H9 (cell line): ENCODE measurements around the gene C22orf23. TPM values are rescaled to one million over a fixed set of nuclear protein-coding genes. Genes with fewer than 3 reads are reported as not detected.
A peak's percentile ranks its signal among the peaks of the same experiment; 100 is the strongest.

ENCODE experiments used
- DNase-seq: peaks from one replicate; pipeline ENCODE4 v3.0.0-alpha.2; 2017
- H2AFZ ChIP-seq: one replicate; pipeline ENCODE4 v1.6.1; 2013; ENCODE audit warnings: mild to moderate bottlenecking, low read length, control low read depth, moderate library complexity
- H2AK5ac ChIP-seq: 2 replicates; pipeline ENCODE4 v1.6.1; 2013; ENCODE audit warnings: low read length, control low read depth, mixed read lengths; ENCODE audit not compliant: insufficient read length
- H2BK120ac ChIP-seq: one replicate; pipeline ENCODE4 v1.6.1; 2013; ENCODE audit warnings: low read depth, mild to moderate bottlenecking, low read length, control low read depth, inconsistent platforms; ENCODE audit not compliant: poor library complexity, severe bottlenecking
- H2BK12ac ChIP-seq: 2 replicates; pipeline ENCODE4 v1.6.1; 2013; ENCODE audit warnings: low read length, control low read depth, mixed read lengths, low read depth; ENCODE audit not compliant: insufficient read length
- H2BK15ac ChIP-seq: 2 replicates; pipeline ENCODE4 v1.6.1; 2013; ENCODE audit warnings: low read depth, low read length, control low read depth
- H2BK20ac ChIP-seq: one replicate; pipeline ENCODE4 v1.6.1; 2013; ENCODE audit warnings: low read depth, mild to moderate bottlenecking, low read length, control low read depth, inconsistent platforms; ENCODE audit not compliant: poor library complexity, severe bottlenecking
- H2BK5ac ChIP-seq: 2 replicates; pipeline ENCODE4 v1.6.1; 2013; ENCODE audit warnings: low read length, control low read depth, mixed read lengths; ENCODE audit not compliant: insufficient read length
- H3K14ac ChIP-seq: 2 replicates; pipeline ENCODE4 v1.6.1; 2013; ENCODE audit warnings: low read length, control low read depth; ENCODE audit not compliant: insufficient read depth
- H3K18ac ChIP-seq: 2 replicates; pipeline ENCODE4 v1.6.1; 2013; ENCODE audit warnings: low read depth, mild to moderate bottlenecking, mixed read lengths, low read length, control low read depth; ENCODE audit not compliant: insufficient read length
- H3K23ac ChIP-seq: 2 replicates; pipeline ENCODE4 v1.6.1; 2013; ENCODE audit warnings: low read length, control low read depth, mixed read lengths, low read depth; ENCODE audit not compliant: insufficient read length
- H3K23me2 ChIP-seq: 2 replicates; pipeline ENCODE4 v1.6.1; 2013; ENCODE audit warnings: low read depth, mild to moderate bottlenecking, mixed read lengths, low read length, control low read depth; ENCODE audit not compliant: insufficient read length, poor library complexity, severe bottlenecking
- H3K27ac ChIP-seq: 2 replicates; pipeline ENCODE4 v1.5.1; 2013; ENCODE audit warnings: low read length, control low read depth, mixed read lengths, low read depth; ENCODE audit not compliant: insufficient read length
- H3K27me3 ChIP-seq: 2 replicates; pipeline ENCODE4 v1.6.1; 2013; ENCODE audit warnings: low read length, control low read depth, inconsistent platforms; ENCODE audit not compliant: insufficient read depth
- H3K4ac ChIP-seq: 2 replicates; pipeline ENCODE4 v1.6.1; 2013; ENCODE audit warnings: low read depth, mild to moderate bottlenecking, control low read depth, inconsistent platforms, low read length, moderate library complexity
- H3K4me1 ChIP-seq: 2 replicates; pipeline ENCODE4 v1.6.1; 2013; ENCODE audit warnings: low read length, control low read depth, inconsistent platforms; ENCODE audit not compliant: insufficient read depth
- H3K4me2 ChIP-seq: 2 replicates; pipeline ENCODE4 v1.6.1; 2013; ENCODE audit warnings: low read length, control low read depth, mixed read lengths; ENCODE audit not compliant: insufficient read length, insufficient read depth
- H3K56ac ChIP-seq: 2 replicates; pipeline ENCODE4 v1.6.1; 2013; ENCODE audit warnings: low read depth, mild to moderate bottlenecking, mixed read lengths, low read length, control low read depth; ENCODE audit not compliant: insufficient read length
- H3K79me1 ChIP-seq: 2 replicates; pipeline ENCODE4 v1.6.1; 2013; ENCODE audit warnings: low read depth, mild to moderate bottlenecking, moderate library complexity, low read length, control low read depth, inconsistent platforms; ENCODE audit not compliant: insufficient read depth, poor library complexity, severe bottlenecking
- H3K79me2 ChIP-seq: 2 replicates; pipeline ENCODE4 v1.6.1; 2013; ENCODE audit warnings: low read length, control low read depth, inconsistent platforms; ENCODE audit not compliant: insufficient read depth
- H3K9ac ChIP-seq: 2 replicates; pipeline ENCODE4 v1.6.1; 2013; ENCODE audit warnings: low read length, control low read depth, mixed read lengths; ENCODE audit not compliant: insufficient read length; ENCODE audit errors: extremely low read depth
- H3K9me3 ChIP-seq: one replicate; pipeline ENCODE4 v1.6.1; 2013; ENCODE audit warnings: low read depth, low read length, inconsistent platforms; ENCODE audit not compliant: control insufficient read depth
- H3T11ph ChIP-seq: one replicate; pipeline ENCODE4 v1.6.1; 2013; ENCODE audit warnings: mild to moderate bottlenecking, low read length, control low read depth, inconsistent platforms
- H4K20me1 ChIP-seq: one replicate; pipeline ENCODE4 v1.6.1; 2013; ENCODE audit not compliant: control insufficient read depth, insufficient read length, insufficient read depth
- H4K5ac ChIP-seq: 2 replicates; pipeline ENCODE4 v1.6.1; 2013; ENCODE audit warnings: low read depth, mild to moderate bottlenecking, mixed read lengths, low read length, control low read depth; ENCODE audit not compliant: insufficient read length
- H4K8ac ChIP-seq: replicated peaks from 2 replicates; pipeline ENCODE4 v1.6.1; 2013; ENCODE audit warnings: low read length, control low read depth, mixed read lengths, low read depth; ENCODE audit not compliant: insufficient read length
- H4K91ac ChIP-seq: 2 replicates; pipeline ENCODE4 v1.6.1; 2013; ENCODE audit warnings: low read depth, mild to moderate bottlenecking, moderate library complexity, mixed read lengths, low read length, control low read depth; ENCODE audit not compliant: insufficient read length
- H3K27ac Mint-ChIP-seq, 3 experiments: 2 replicates in 2 of 3; 3 replicates in 1 of 3; pipeline ENCODE4 v1.8.0; 2020 to 2021; ENCODE audit warnings: mixed read lengths in 3 of 3, mild to moderate bottlenecking in 1 of 3, moderate library complexity in 1 of 3
- H3K27me3 Mint-ChIP-seq: 2 replicates; pipeline ENCODE4 v1.8.0; 2021; ENCODE audit warnings: low read depth, mild to moderate bottlenecking, moderate library complexity, mixed read lengths
- H3K36me3 Mint-ChIP-seq, 3 experiments: 2 replicates in 2 of 3; 3 replicates in 1 of 3; pipeline ENCODE4 v1.8.0; 2020 to 2021; ENCODE audit warnings: low read depth in 3 of 3, mixed read lengths in 3 of 3; ENCODE audit not compliant: insufficient read depth in 1 of 3
- H3K4me1 Mint-ChIP-seq, 2 experiments: 2 replicates each; pipeline ENCODE4 v1.8.0; 2020; ENCODE audit warnings: mixed read lengths in 2 of 2
- H3K4me3 Mint-ChIP-seq, 2 experiments: 2 replicates in 1 of 2; 3 replicates in 1 of 2; pipeline ENCODE4 v1.8.0; 2020 to 2021; ENCODE audit warnings: mild to moderate bottlenecking in 2 of 2, mixed read lengths in 2 of 2, moderate library complexity in 1 of 2
- H3K9me3 Mint-ChIP-seq, 2 experiments: 2 replicates in 1 of 2; 3 replicates in 1 of 2; pipeline ENCODE4 v1.8.0; 2020; ENCODE audit warnings: mild to moderate bottlenecking in 2 of 2, mixed read lengths in 2 of 2, moderate library complexity in 1 of 2
- WGBS: extraction: QIAGEN DNeasy Blood & Tissue Kit; methylation state at CpG from one replicate; pipeline ENCODE4 v1.1.7; 2013; ENCODE audit warnings: missing lambda C conversion rate, low lambda C conversion rate, mixed read lengths; ENCODE audit not compliant: insufficient read length; ENCODE audit errors: extremely low coverage; 5-methylcytosine and 5-hydroxymethylcytosine counted together
- total RNA-seq: library from RNA; stranded (reverse); gene quantifications from 2 replicates; pipeline ENCODE4 v1.2.1, GENCODE V29; 2021
- TF ChIP-seq, protein P1 (sequence below): fragments of 200-600 bp; sonication (generic); conservative IDR thresholded peaks from 3 replicates; pipeline ENCODE4 v1.8.0; 2021; ENCODE audit warnings: antibody characterized with exemption, mild to moderate bottlenecking

Gene C22orf23
- total RNA-seq, 1 experiment from 2014 or later, result 0.57 TPM

DNA sequence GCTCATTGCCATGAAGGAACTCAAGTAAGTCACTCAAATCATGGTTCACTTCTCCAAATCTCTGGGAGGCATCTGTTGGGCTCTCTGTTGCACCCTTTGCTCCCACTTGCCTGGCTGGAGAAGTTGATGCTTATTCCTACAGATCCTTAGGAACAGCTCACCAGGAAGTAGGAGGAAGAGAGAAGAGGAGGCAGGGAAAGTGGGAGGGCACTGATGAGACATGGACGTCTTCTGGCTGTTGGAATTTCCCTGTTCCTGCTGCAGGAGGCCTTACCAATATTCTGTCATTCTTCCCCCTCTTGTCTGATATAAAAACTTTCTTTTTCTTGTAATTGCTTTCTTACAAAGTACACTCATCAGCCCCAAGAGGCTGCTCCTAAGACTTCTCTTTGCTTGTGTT, 13.7 kb upstream of the C22orf23 start:
- Histone ChIP-seq H3K79me2 (no peaks in the 10 kb centered on the region), H4K5ac (no peak overlapping the region), H2AK5ac (no peak overlapping the region), H2AFZ (no peak overlapping the region), H4K91ac (no peak overlapping the region), H3K27ac (no peak overlapping the region), H3K4me1 (no peaks in the 10 kb centered on the region; the same call in 1 of the 2 replicates), H2BK5ac (no peak overlapping the region), H3K4ac (no peak overlapping the region), H3T11ph (no peak overlapping the region), H3K23ac (no peak overlapping the region), H3K14ac (no peak overlapping the region), H3K9me3 (no peaks in the 10 kb centered on the region), H3K9ac (no peak overlapping the region), H4K8ac (no peak overlapping the region), H2BK120ac (no peak overlapping the region), H4K20me1 (peaks cover 3% of the 10 kb centered on the region), H2BK15ac (no peak overlapping the region), H2BK20ac (no peak overlapping the region), H3K56ac (no peak overlapping the region), H3K27me3 (no peaks in the 10 kb centered on the region), H3K79me1 (no peaks in the 10 kb centered on the region), H2BK12ac (no peak overlapping the region), H3K4me2 (no peak overlapping the region), H3K18ac (no peak overlapping the region), H3K23me2 (no peaks in the 10 kb centered on the region)
- Mint-ChIP-seq H3K4me1 (peaks cover 30 to 36% of the 10 kb centered on the region in 2 experiments), H3K36me3 (peaks cover 21 to 58% (median 45%) of the 10 kb centered on the region in 3 experiments; a peak in 6 of 7 replicates), H3K27me3 (no peaks in the 10 kb centered on the region; the same call in 1 of the 2 replicates), H3K27ac (peak overlapping the region in 1 of 3 experiments; percentile 31; a peak in 3 of 7 replicates), H3K9me3 (0 out of 5 replicates have a peak, but pooled peaks cover 0 to 3% of the 10 kb centered on the region in 2 experiments), H3K4me3 (no peak overlapping the region; a peak in 2 of 5 replicates)
- WGBS, result no CpG with 5 or more reads among the region's 1 CpG
- no peak for DNase-seq
- TF ChIP-seq, protein P1, sequence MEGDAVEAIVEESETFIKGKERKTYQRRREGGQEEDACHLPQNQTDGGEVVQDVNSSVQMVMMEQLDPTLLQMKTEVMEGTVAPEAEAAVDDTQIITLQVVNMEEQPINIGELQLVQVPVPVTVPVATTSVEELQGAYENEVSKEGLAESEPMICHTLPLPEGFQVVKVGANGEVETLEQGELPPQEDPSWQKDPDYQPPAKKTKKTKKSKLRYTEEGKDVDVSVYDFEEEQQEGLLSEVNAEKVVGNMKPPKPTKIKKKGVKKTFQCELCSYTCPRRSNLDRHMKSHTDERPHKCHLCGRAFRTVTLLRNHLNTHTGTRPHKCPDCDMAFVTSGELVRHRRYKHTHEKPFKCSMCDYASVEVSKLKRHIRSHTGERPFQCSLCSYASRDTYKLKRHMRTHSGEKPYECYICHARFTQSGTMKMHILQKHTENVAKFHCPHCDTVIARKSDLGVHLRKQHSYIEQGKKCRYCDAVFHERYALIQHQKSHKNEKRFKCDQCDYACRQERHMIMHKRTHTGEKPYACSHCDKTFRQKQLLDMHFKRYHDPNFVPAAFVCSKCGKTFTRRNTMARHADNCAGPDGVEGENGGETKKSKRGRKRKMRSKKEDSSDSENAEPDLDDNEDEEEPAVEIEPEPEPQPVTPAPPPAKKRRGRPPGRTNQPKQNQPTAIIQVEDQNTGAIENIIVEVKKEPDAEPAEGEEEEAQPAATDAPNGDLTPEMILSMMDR, result no peak
